ENCODE measurements around the gene FCHSD2.

GRCh38 chr11:72872012-72872411, 270.1 kb downstream of the FCHSD2 start:
- TF ChIP-seq MBNL3 (CRISPR knock-in tag; conservative IDR thresholded peaks at IDR 0.05): no peak
- no peak for TF ChIP-seq PTBP1 (IDR thresholded peaks at IDR 0.05; ENCODE audit: low read depth, low read length, poor library complexity, severe bottlenecking)
- no peak for TF ChIP-seq FOSL1 (CRISPR knock-in tag; IDR thresholded peaks at IDR 0.05; ENCODE audit: borderline replicate concordance)
- no peak for TF ChIP-seq JDP2 (CRISPR knock-in tag; IDR thresholded peaks at IDR 0.05; ENCODE audit: borderline replicate concordance)
- TF ChIP-seq RNF219 (CRISPR knock-in tag; IDR thresholded peaks at IDR 0.05): no peak
- TF ChIP-seq, protein P1, sequence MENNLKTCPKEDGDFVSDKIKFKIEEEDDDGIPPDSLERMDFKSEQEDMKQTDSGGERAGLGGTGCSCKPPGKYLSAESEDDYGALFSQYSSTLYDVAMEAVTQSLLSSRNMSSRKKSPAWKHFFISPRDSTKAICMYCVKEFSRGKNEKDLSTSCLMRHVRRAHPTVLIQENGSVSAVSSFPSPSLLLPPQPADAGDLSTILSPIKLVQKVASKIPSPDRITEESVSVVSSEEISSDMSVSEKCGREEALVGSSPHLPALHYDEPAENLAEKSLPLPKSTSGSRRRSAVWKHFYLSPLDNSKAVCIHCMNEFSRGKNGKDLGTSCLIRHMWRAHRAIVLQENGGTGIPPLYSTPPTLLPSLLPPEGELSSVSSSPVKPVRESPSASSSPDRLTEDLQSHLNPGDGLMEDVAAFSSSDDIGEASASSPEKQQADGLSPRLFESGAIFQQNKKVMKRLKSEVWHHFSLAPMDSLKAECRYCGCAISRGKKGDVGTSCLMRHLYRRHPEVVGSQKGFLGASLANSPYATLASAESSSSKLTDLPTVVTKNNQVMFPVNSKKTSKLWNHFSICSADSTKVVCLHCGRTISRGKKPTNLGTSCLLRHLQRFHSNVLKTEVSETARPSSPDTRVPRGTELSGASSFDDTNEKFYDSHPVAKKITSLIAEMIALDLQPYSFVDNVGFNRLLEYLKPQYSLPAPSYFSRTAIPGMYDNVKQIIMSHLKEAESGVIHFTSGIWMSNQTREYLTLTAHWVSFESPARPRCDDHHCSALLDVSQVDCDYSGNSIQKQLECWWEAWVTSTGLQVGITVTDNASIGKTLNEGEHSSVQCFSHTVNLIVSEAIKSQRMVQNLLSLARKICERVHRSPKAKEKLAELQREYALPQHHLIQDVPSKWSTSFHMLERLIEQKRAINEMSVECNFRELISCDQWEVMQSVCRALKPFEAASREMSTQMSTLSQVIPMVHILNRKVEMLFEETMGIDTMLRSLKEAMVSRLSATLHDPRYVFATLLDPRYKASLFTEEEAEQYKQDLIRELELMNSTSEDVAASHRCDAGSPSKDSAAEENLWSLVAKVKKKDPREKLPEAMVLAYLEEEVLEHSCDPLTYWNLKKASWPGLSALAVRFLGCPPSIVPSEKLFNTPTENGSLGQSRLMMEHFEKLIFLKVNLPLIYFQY (CRISPR knock-in tag; IDR thresholded peaks at IDR 0.05; ENCODE audit: borderline replicate concordance): no peak
- TF ChIP-seq ZNF780A (CRISPR knock-in tag; IDR thresholded peaks at IDR 0.05): no peak
- TF ChIP-seq ETV6 (CRISPR knock-in tag; conservative IDR thresholded peaks at IDR 0.05): no peak
- no peak for TF ChIP-seq ZNF142 (CRISPR knock-in tag; IDR thresholded peaks at IDR 0.05)
- TF ChIP-seq POLR2AphosphoS5 (IDR thresholded peaks at IDR 0.05; ENCODE audit: low read depth, low read length): no peak
- no peak for TF ChIP-seq RNF2 (conservative IDR thresholded peaks at IDR 0.05; ENCODE audit: low read depth)
- TF ChIP-seq ZNF274 (CRISPR knock-in tag; IDR thresholded peaks at IDR 0.05): no peak
- no peak for TF ChIP-seq SIN3A (IDR thresholded peaks at IDR 0.05; ENCODE audit: borderline replicate concordance, low read depth, low read length)
- no peak for TF ChIP-seq CERS6 (CRISPR knock-in tag; IDR thresholded peaks at IDR 0.05)
